Measurements from ENCODE around the gene HERC6.

- TF ChIP-seq CTCF (conservative IDR thresholded peaks at IDR 0.05; ENCODE audit: low read depth in 2 of 2) = no peak
- TF ChIP-seq EZH2 (IDR thresholded peaks at IDR 0.05; ENCODE audit: low read depth, unreplicated experiment) = no peak
- TF ChIP-seq POLR2AphosphoS5 (IDR thresholded peaks at IDR 0.05; ENCODE audit: low read depth) = no peak
- no peak for TF ChIP-seq EZH2phosphoT487 (IDR thresholded peaks at IDR 0.05; ENCODE audit: unreplicated experiment)
- TF ChIP-seq STAT1 (IDR thresholded peaks at IDR 0.05; ENCODE audit: unreplicated experiment) = no peak
- no peak for TF ChIP-seq REST (IDR thresholded peaks at IDR 0.05; ENCODE audit: unreplicated experiment)
- no peak for TF ChIP-seq ZNF331 (CRISPR knock-in tag; IDR thresholded peaks at IDR 0.05; ENCODE audit: low read depth)
- no peak for TF ChIP-seq CREB1 (CRISPR knock-in tag; IDR thresholded peaks at IDR 0.05; ENCODE audit: low read depth)
- TF ChIP-seq ETS1 (IDR thresholded peaks at IDR 0.05) = no peak
- no peak for TF ChIP-seq JUNB (IDR thresholded peaks at IDR 0.05; ENCODE audit: unreplicated experiment)
- no peak for TF ChIP-seq ZNF462 (CRISPR knock-in tag; IDR thresholded peaks at IDR 0.05)
These were observed 36.1 kb downstream of the HERC6 start for GRCh38 chr4:88414755-88415154.
